Right lobe of liver (tissue), 4 donors: ENCODE measurements around the gene ART5.

Experiments used
- POLR2A ChIP-seq: fragments of 450-650 bp; IDR thresholded peaks from one replicate; pipeline ENCODE4 v1.6.1; 2017; ENCODE audit warnings: antibody characterized with exemption, mild to moderate bottlenecking
- TF ChIP-seq, protein P1 (sequence below), 4 donors: fragments of 200-600 bp in 3 of 4; fragments of 450-650 bp in 1 of 4; IDR thresholded peaks; one replicate each; pipeline versions ENCODE4 v1.5.1 to v1.8.0; 2016 to 2022; ENCODE audit warnings: antibody characterized with exemption in 4 of 4, mild to moderate bottlenecking in 2 of 4
- donor health status: DM: no; HTN: no; CAD: no.
- donor health status: DM: no; HTN: no; CAD: no.
- donor health status: DM: no; HTN: yes; CAD: no.

DNA sequence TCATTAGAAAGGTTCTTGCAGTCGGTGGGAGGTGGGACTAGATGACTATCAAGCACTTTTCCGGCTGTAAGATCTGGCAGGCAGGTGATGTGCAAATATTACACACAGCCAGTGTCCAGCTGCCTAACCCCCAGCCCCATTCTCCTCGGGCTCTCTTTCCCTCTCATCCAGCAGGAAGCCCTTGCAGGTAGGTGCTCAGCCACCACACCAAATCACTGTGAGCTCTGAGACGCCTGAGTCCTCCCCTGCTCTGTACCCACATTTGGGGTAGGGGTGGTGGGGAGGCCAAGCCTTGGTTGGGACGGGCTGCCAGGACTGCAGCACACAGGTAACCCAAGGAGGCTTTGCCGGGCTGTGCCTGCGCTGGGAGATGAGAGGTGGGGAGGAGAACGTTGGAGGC, 601 bp downstream of the ART5 start:
- TF ChIP-seq, protein P1, sequence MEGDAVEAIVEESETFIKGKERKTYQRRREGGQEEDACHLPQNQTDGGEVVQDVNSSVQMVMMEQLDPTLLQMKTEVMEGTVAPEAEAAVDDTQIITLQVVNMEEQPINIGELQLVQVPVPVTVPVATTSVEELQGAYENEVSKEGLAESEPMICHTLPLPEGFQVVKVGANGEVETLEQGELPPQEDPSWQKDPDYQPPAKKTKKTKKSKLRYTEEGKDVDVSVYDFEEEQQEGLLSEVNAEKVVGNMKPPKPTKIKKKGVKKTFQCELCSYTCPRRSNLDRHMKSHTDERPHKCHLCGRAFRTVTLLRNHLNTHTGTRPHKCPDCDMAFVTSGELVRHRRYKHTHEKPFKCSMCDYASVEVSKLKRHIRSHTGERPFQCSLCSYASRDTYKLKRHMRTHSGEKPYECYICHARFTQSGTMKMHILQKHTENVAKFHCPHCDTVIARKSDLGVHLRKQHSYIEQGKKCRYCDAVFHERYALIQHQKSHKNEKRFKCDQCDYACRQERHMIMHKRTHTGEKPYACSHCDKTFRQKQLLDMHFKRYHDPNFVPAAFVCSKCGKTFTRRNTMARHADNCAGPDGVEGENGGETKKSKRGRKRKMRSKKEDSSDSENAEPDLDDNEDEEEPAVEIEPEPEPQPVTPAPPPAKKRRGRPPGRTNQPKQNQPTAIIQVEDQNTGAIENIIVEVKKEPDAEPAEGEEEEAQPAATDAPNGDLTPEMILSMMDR (IDR thresholded peaks at IDR 0.05) = no peak
- TF ChIP-seq POLR2A = no peak
